Measurements from ENCODE around the gene CTR9. TPM values are rescaled to one million over a fixed set of nuclear protein-coding genes. Genes with fewer than 3 reads are reported as not detected.

CTR9 gene
- total and polyA plus RNA-seq, 9 of the 15 experiments (the other 6 are each of a cell fraction or from before 2014, with no cell fraction given) = 25.4 to 79.3 (median 47.3) TPM

DNA sequence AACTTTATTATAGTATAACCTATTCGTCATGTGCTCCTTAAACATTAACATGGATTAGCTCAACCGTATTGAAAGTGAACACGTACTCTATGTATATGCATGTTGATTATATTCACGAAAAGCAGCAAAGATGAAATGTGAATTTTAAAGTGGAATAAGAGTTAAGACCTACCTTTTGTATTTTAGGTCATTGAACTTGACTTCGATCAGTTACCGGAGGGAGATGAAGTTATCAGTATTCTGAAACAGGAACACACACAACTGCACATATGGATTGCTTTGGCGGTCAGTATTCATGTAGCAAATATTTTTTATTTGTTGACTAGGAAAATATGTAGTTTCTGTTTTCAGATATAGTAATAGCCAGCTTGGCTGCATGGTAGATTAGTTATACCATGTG lies 1.4 kb downstream of the CTR9 start:
- Histone ChIP-seq H3K4me2 (ENCODE audit: insufficient read depth, low read length) (peak overlapping the region; percentile 87), H3K9ac (ENCODE audit: insufficient read depth in 1 of 2, low read depth in 2 of 2, low read length in 2 of 2) (peak overlapping the region in 1 of 2 experiments; percentile 77; a peak in 2 of 4 replicates), H3K79me2 (ENCODE audit: control insufficient read depth, insufficient read depth, low read length) (peaks cover 28% of the 10 kb centered on the region), H3K4me3 (peak overlapping the region; percentile 63), H3K4me1 (replicated peaks in 1 of 2; ENCODE audit: control insufficient read depth in 2 of 2, insufficient read depth in 2 of 2, low read length in 2 of 2) (peaks cover 13 to 17% of the 10 kb centered on the region in 2 experiments), H3K27ac (ENCODE audit: extremely low read depth, low read depth, low read length) (no peak overlapping the region; the same call in 2 of the 3 replicates), H3K36me3 (ENCODE audit: control insufficient read depth, insufficient read depth, low read length) (peaks cover 48% of the 10 kb centered on the region), H3K27me3 (ENCODE audit: control insufficient read depth in 2 of 2, insufficient read depth in 2 of 2, low read length in 2 of 2) (no peaks in the 10 kb centered on the region), H3K9me3 (replicated peaks; ENCODE audit: control insufficient read depth, insufficient read depth, low read depth, low read length) (no peaks in the 10 kb centered on the region), H4K20me1 (replicated peaks; ENCODE audit: control insufficient read depth, insufficient read depth, low read length) (no peaks in the 10 kb centered on the region), H2AFZ (ENCODE audit: low read depth, low read length) (no peak overlapping the region), H3K9me1 (ENCODE audit: control insufficient read depth, insufficient read depth, low read length) (no peaks in the 10 kb centered on the region)
- BruUV-seq (replicated peaks) = no TSS peak
- POLR2A ChIA-PET = interaction anchor here (1.6 to 4.6 kb wide), 2 partner anchors 12 to 16 kb away, joined by 8 to 15 read pairs; no protein-coding TSS in a partner anchor
- intact Hi-C loops (cut with micrococcal nuclease) = no loop called here
- no peak for DNase-seq (ENCODE audit: extremely low read depth in 1 of 4, low spot score in 3 of 4)
- ATAC-seq = no peak
- in situ Hi-C loops (cut with MboI) = no loop called here
- WGBS (ENCODE audit: insufficient coverage, low coverage, missing lambda C conversion rate) = 3% methylated on average over 7 of the region's 7 CpGs
- TF ChIP-seq DACH1 (IDR thresholded peaks at IDR 0.05; ENCODE audit: partially characterized antibody) = no peak
- TF ChIP-seq SRSF1 (IDR thresholded peaks at IDR 0.05; ENCODE audit: low read depth, low read length) = no peak
- TF ChIP-seq, protein P1, sequence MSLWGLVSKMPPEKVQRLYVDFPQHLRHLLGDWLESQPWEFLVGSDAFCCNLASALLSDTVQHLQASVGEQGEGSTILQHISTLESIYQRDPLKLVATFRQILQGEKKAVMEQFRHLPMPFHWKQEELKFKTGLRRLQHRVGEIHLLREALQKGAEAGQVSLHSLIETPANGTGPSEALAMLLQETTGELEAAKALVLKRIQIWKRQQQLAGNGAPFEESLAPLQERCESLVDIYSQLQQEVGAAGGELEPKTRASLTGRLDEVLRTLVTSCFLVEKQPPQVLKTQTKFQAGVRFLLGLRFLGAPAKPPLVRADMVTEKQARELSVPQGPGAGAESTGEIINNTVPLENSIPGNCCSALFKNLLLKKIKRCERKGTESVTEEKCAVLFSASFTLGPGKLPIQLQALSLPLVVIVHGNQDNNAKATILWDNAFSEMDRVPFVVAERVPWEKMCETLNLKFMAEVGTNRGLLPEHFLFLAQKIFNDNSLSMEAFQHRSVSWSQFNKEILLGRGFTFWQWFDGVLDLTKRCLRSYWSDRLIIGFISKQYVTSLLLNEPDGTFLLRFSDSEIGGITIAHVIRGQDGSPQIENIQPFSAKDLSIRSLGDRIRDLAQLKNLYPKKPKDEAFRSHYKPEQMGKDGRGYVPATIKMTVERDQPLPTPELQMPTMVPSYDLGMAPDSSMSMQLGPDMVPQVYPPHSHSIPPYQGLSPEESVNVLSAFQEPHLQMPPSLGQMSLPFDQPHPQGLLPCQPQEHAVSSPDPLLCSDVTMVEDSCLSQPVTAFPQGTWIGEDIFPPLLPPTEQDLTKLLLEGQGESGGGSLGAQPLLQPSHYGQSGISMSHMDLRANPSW (CRISPR knock-in tag; IDR thresholded peaks at IDR 0.05) = no peak
- TF ChIP-seq MAFG (tag; conservative IDR thresholded peaks at IDR 0.05) = no peak
- TF ChIP-seq SREBF2 (CRISPR knock-in tag; IDR thresholded peaks at IDR 0.05) = no peak
- TF ChIP-seq MCM3 (IDR thresholded peaks at IDR 0.05) = no peak
- TF ChIP-seq PHF20 (IDR thresholded peaks at IDR 0.05; ENCODE audit: partially characterized antibody) = no peak
- no peak for TF ChIP-seq ZNF311 (CRISPR knock-in tag; IDR thresholded peaks at IDR 0.05)
- no peak for TF ChIP-seq XRCC4 (IDR thresholded peaks at IDR 0.05; ENCODE audit: extremely low read depth, insufficient read depth, insufficient read length)
- TF ChIP-seq SAP30 (IDR thresholded peaks at IDR 0.05; ENCODE audit: borderline replicate concordance, insufficient read depth, low read depth, low read length, poor library complexity, severe bottlenecking) = no peak
- no peak for TF ChIP-seq NFIC (IDR thresholded peaks at IDR 0.05)
- no peak for FAIRE-seq
- CTCF ChIA-PET (ENCODE audit: low intra/inter-chr PET ratio) = interaction anchor here (0.6 kb wide), 1 partner anchor 115 kb away, joined by 4 read pairs; no protein-coding TSS in a partner anchor
